ENCODE results near the gene ACKR3.

The ACKR3 gene

GRCh38 chr2:236568922-236569572 lies 578 bp upstream of the ACKR3 start:
- no peak for DNase-seq (ENCODE audit: low read depth, low spot score)

- DNase-seq (ENCODE audit: low read depth, low spot score) = no peak
These were observed 650 bp downstream of the ACKR3 start for GRCh38 chr2:236570081-236570868.

- no peak for DNase-seq (ENCODE audit: low read depth, low spot score)
These were observed 1.5 kb downstream of the ACKR3 start for GRCh38 chr2:236571145-236571544.

GRCh38 chr2:236572482-236572881 lies 2.9 kb downstream of the ACKR3 start:
- DNase-seq (ENCODE audit: low read depth, low spot score) = no peak

- no peak for DNase-seq (ENCODE audit: low read depth, low spot score)
These were observed 3.7 kb downstream of the ACKR3 start for GRCh38 chr2:236573066-236573929.

GRCh38 chr2:236574000-236574399 lies 4.4 kb downstream of the ACKR3 start:
- no peak for DNase-seq (ENCODE audit: low read depth, low spot score)

GRCh38 chr2:236574424-236575145 lies 5.0 kb downstream of the ACKR3 start:
- DNase-seq (ENCODE audit: low read depth, low spot score) = no peak

- DNase-seq (ENCODE audit: low read depth, low spot score) = no peak
These were observed 5.9 kb downstream of the ACKR3 start for GRCh38 chr2:236575510-236575909.

- no peak for DNase-seq (ENCODE audit: low read depth, low spot score)
These were observed 6.5 kb downstream of the ACKR3 start for GRCh38 chr2:236576087-236576486.

- no peak for DNase-seq (ENCODE audit: low read depth, low spot score)
These were observed 7.3 kb downstream of the ACKR3 start for GRCh38 chr2:236576953-236577352.

- DNase-seq (ENCODE audit: low read depth, low spot score) = no peak
These were observed 8.1 kb downstream of the ACKR3 start for GRCh38 chr2:236577481-236578410.

- DNase-seq (ENCODE audit: low read depth, low spot score) = no peak
These were observed 8.8 kb downstream of the ACKR3 start for GRCh38 chr2:236578411-236578846.

GRCh38 chr2:236579048-236579745 lies 9.6 kb downstream of the ACKR3 start:
- no peak for DNase-seq (ENCODE audit: low read depth, low spot score)

- no peak for DNase-seq (ENCODE audit: low read depth, low spot score)
These were observed 10.2 kb downstream of the ACKR3 start for GRCh38 chr2:236579746-236580315.

- DNase-seq (ENCODE audit: low read depth, low spot score) = no peak
These were observed 11.2 kb downstream of the ACKR3 start for GRCh38 chr2:236580746-236581355.

GRCh38 chr2:236581546-236581945 lies 11.9 kb downstream of the ACKR3 start:
- DNase-seq (ENCODE audit: low read depth, low spot score) = no peak

GRCh38 chr2:236582968-236583367 lies 13.3 kb downstream of the ACKR3 start:
- DNase-seq (ENCODE audit: low read depth, low spot score) = no peak

GRCh38 chr2:236583621-236584203 lies 14.1 kb downstream of the ACKR3 start:
- no peak for DNase-seq (ENCODE audit: low read depth, low spot score)
